Stomach (tissue), 9 donors: Measurements from ENCODE around the gene DNAAF1. TPM values are rescaled to one million over a fixed set of nuclear protein-coding genes. Genes with fewer than 3 reads are reported as not detected.
A peak's percentile ranks its signal among the peaks of the same experiment; 100 is the strongest.

Experiments used
- DNase-seq, 2 donors: peaks; one replicate each; pipeline versions ENCODE4 v3.0.0 to v3.0.0-alpha.2; 2013 to 2019
- H3K27ac ChIP-seq, 5 donors: fragments of 200-600 bp in 4 of 5; sonication (generic) in 4 of 5; one replicate each; pipeline ENCODE4 v1.5.1; 2013 to 2019; ENCODE audit warnings: mild to moderate bottlenecking in 1 of 5, moderate library complexity in 1 of 5
- H3K27me3 ChIP-seq, 3 donors: fragments of 200-600 bp; sonication (generic); one replicate each; pipeline ENCODE4 v1.5.1; 2017 to 2019; ENCODE audit warnings: mixed run types in 1 of 3
- H3K36me3 ChIP-seq, 4 donors: fragments of 200-600 bp; sonication (generic); 1 replicate in 3 of 4; 2 replicates in 1 of 4; pipeline ENCODE4 v1.5.1; 2016 to 2019
- H3K4me1 ChIP-seq, 4 donors: fragments of 200-600 bp; sonication (generic); one replicate each; pipeline ENCODE4 v1.5.1; 2016 to 2019
- H3K4me3 ChIP-seq, 4 donors: fragments of 200-600 bp; sonication (generic) in 3 of 4; one replicate each; pipeline ENCODE4 v1.5.1; 2016 to 2019; ENCODE audit warnings: mild to moderate bottlenecking in 1 of 4
- H3K9me3 ChIP-seq, 4 donors: fragments of 200-600 bp; sonication (generic); one replicate each; pipeline ENCODE4 v1.5.1; 2016 to 2019
- CTCF ChIP-seq, 7 experiments: fragments of 450-650 bp in 4 of 7; fragments of 200-600 bp in 3 of 7; sonication (generic) in 3 of 7; IDR thresholded peaks; one replicate each; pipeline ENCODE4 v1.5.1; 2016 to 2019; ENCODE audit warnings: antibody characterized with exemption in 7 of 7, control low read depth in 2 of 7, mild to moderate bottlenecking in 1 of 7
- EP300 ChIP-seq: sonication (generic); formaldehyde crosslinking; IDR thresholded peaks from one replicate; pipeline ENCODE4 v1.6.1; 2017; ENCODE audit warnings: antibody characterized with exemption
- POLR2A ChIP-seq, 4 donors: fragments of 450-650 bp; IDR thresholded peaks; one replicate each; pipeline ENCODE4 v1.6.1; 2016; ENCODE audit warnings: antibody characterized with exemption in 4 of 4, control low read depth in 2 of 4, mild to moderate bottlenecking in 1 of 4, moderate library complexity in 1 of 4
- POLR2AphosphoS5 ChIP-seq, 3 donors: sonication (generic); formaldehyde crosslinking; IDR thresholded peaks; one replicate each; pipeline ENCODE4 v1.6.1; 2016; ENCODE audit warnings: antibody characterized with exemption in 3 of 3
- WGBS, 5 donors: extraction: QIAGEN DNeasy Blood & Tissue Kit in 3 of 5; methylation state at CpG; one replicate each; pipeline versions ENCODE4 v1.1.5 to v1.1.7; 2013 to 2018; 5-methylcytosine and 5-hydroxymethylcytosine counted together
- intact Hi-C: fragments of 100-400 bp; cut with DNase I; formaldehyde crosslinking; loops from one replicate; pipeline ENCODE4 v1.15.1; 2023; ENCODE audit warnings: low total_unique reads
- polyA plus RNA-seq, 3 donors: library from polyadenylated mRNA; stranded (reverse); fragments of 200-250 nt; gene quantifications; one replicate each; pipeline ENCODE4 v1.2.3, GENCODE V29; 2013
- total RNA-seq, 5 donors: library from RNA; depleted of rRNA; stranded (reverse); fragments of >200 nt; gene quantifications; one replicate each; pipeline versions ENCODE4 v1.1.0 to v1.2.3, GENCODE V29; 2014 to 2016
- donor health status: healthy with polysubstance abuse.
- donor health status: Bipolar disorder and iron deficiency.
- donor health status: healthy.

Gene DNAAF1
- total and polyA plus RNA-seq, 8 donors: 0.37 to 11.4 (median 1.4) TPM; not detected in 3

- Histone ChIP-seq H3K27ac (peak overlapping the region in 1 of 5 donors; percentile 68), H3K4me3 (no peak overlapping the region), H3K27me3 (no peaks in the 10 kb centered on the region), H3K9me3 (no peaks in the 10 kb centered on the region), H3K36me3 (no peaks in the 10 kb centered on the region), H3K4me1 (peaks cover 10 to 27% (median 16%) of the 10 kb centered on the region in 4 donors)
- WGBS, 5 donors: 69 to 82% (median 77%) methylated on average over 6 of the region's 6 CpGs
- intact Hi-C loops: no loop called here
- TF ChIP-seq POLR2A (IDR thresholded peaks at IDR 0.05) (no peak), CTCF (IDR thresholded peaks at IDR 0.05) (no peak), EP300 (no peak), POLR2AphosphoS5 (IDR thresholded peaks at IDR 0.05) (no peak)
- no peak for DNase-seq
Observed at GRCh38 chr16:84139628-84140258, 5.4 kb upstream of the DNAAF1 start.

- no peak overlapping the region for H3K27ac ChIP-seq
- no peak overlapping the region for H3K4me3 ChIP-seq
- H3K36me3 ChIP-seq: no peaks in the 10 kb centered on the region
- no peaks in the 10 kb centered on the region for H3K9me3 ChIP-seq
- intact Hi-C loops: no loop called here
- WGBS, 5 donors: 63 to 72% (median 67%) methylated on average over 13 of the region's 13 CpGs
- no peaks in the 10 kb centered on the region for H3K27me3 ChIP-seq
- DNase-seq: peak in 1 of 2 donors; percentile 24
- TF ChIP-seq EP300: no peak
- TF ChIP-seq POLR2AphosphoS5 (IDR thresholded peaks at IDR 0.05): no peak
- no peak for TF ChIP-seq POLR2A (IDR thresholded peaks at IDR 0.05)
- no peak for TF ChIP-seq CTCF (IDR thresholded peaks at IDR 0.05)
- H3K4me1 ChIP-seq: peaks cover 15 to 34% (median 24%) of the 10 kb centered on the region in 4 donors
Observed at GRCh38 chr16:84141143-84141670, 3.9 kb upstream of the DNAAF1 start.

- Histone ChIP-seq H3K9me3 (no peaks in the 10 kb centered on the region), H3K27me3 (no peaks in the 10 kb centered on the region), H3K27ac (no peak overlapping the region), H3K4me1 (peaks cover 15 to 34% (median 24%) of the 10 kb centered on the region in 4 donors), H3K4me3 (no peak overlapping the region), H3K36me3 (no peaks in the 10 kb centered on the region)
- intact Hi-C loops: no loop called here
- DNase-seq: no peak
- TF ChIP-seq POLR2AphosphoS5 (IDR thresholded peaks at IDR 0.05) (no peak), CTCF (IDR thresholded peaks at IDR 0.05) (no peak), POLR2A (IDR thresholded peaks at IDR 0.05) (no peak), EP300 (no peak)
- 91 to 100% (median 96%) methylated on average over 1 of the region's 1 CpG for WGBS, 5 donors
Observed at GRCh38 chr16:84143081-84143480, 2.0 kb upstream of the DNAAF1 start.

- Histone ChIP-seq H3K4me1 (peaks cover 15 to 30% (median 24%) of the 10 kb centered on the region in 4 donors), H3K4me3 (peak overlapping the region; percentile 97 to 98 (median 98)), H3K27me3 (no peaks in the 10 kb centered on the region), H3K27ac (peak overlapping the region in 2 of 5 donors; percentile 78 to 90), H3K36me3 (no peaks in the 10 kb centered on the region), H3K9me3 (no peaks in the 10 kb centered on the region)
- TF ChIP-seq CTCF (IDR thresholded peaks at IDR 0.05) (no peak), EP300 (no peak)
- intact Hi-C loops: no loop called here
- peak in 1 of 2 donors; percentile 39 for DNase-seq
- WGBS, 5 donors: 16 to 24% (median 21%) methylated on average over 13 of the region's 13 CpGs
Observed at GRCh38 chr16:84143784-84144199, 1.3 kb upstream of the DNAAF1 start.
